DOHH2 (cell line): ENCODE results near the gene PELI3.

Experiments used
- H3F3A ChIP-seq: fragments of 200-600 bp; sonication (generic), shearing (Covaris generic); 2 replicates; pipeline ENCODE4 v1.6.0; 2016; ENCODE audit warnings: antibody characterized with exemption, mild to moderate bottlenecking; ENCODE audit not compliant: control insufficient read depth, insufficient read depth
- H3K27ac ChIP-seq: fragments of 200-600 bp; sonication (generic); 2 replicates; pipeline ENCODE4 v1.5.1; 2014; ENCODE audit warnings: low read depth, mild to moderate bottlenecking, low read length, moderate library complexity
- H3K27me3 ChIP-seq: fragments of 200-600 bp; sonication (generic); 2 replicates; pipeline ENCODE4 v1.6.1; 2014; ENCODE audit warnings: mild to moderate bottlenecking, low read length, mixed read lengths; ENCODE audit not compliant: control insufficient read depth
- H3K36me3 ChIP-seq: fragments of 200-600 bp; sonication (generic); 2 replicates; pipeline ENCODE4 v1.6.1; 2014; ENCODE audit warnings: mild to moderate bottlenecking, low read length, moderate library complexity, mixed read lengths; ENCODE audit not compliant: control insufficient read depth
- H3K4me1 ChIP-seq: fragments of 200-600 bp; sonication (generic); 2 replicates; pipeline ENCODE4 v1.6.1; 2014; ENCODE audit warnings: mild to moderate bottlenecking, low read length, mixed read lengths; ENCODE audit not compliant: control insufficient read depth
- H3K4me2 ChIP-seq: fragments of 200-600 bp; sonication (generic); 2 replicates; pipeline ENCODE4 v1.6.0; 2014; ENCODE audit warnings: mild to moderate bottlenecking, low read length, moderate library complexity
- H3K4me3 ChIP-seq: fragments of 200-600 bp; sonication (generic); 2 replicates; pipeline ENCODE4 v1.5.1; 2014; ENCODE audit warnings: mild to moderate bottlenecking, low read length, mixed read lengths
- H3K79me2 ChIP-seq: fragments of 200-600 bp; sonication (generic); 2 replicates; pipeline ENCODE4 v1.6.1; 2014; ENCODE audit warnings: mild to moderate bottlenecking, low read length, mixed read lengths; ENCODE audit not compliant: control insufficient read depth
- H3K9me2 ChIP-seq: fragments of 200-600 bp; sonication (generic); replicated peaks from 2 replicates; pipeline ENCODE4 v1.6.1; 2014; ENCODE audit warnings: mild to moderate bottlenecking, low read length, mixed read lengths; ENCODE audit not compliant: control insufficient read depth
- H3K9me3 ChIP-seq: fragments of 200-600 bp; sonication (generic); 2 replicates; pipeline ENCODE4 v1.6.1; 2014; ENCODE audit warnings: antibody characterized with exemption, low read length, mixed read lengths; ENCODE audit not compliant: control insufficient read depth, insufficient read depth
- H4K20me1 ChIP-seq: fragments of 200-600 bp; sonication (generic); 2 replicates; pipeline ENCODE4 v1.6.0; 2014; ENCODE audit warnings: low read depth, mild to moderate bottlenecking, antibody characterized with exemption, low read length, moderate library complexity; ENCODE audit not compliant: control insufficient read depth, insufficient read depth
- EZH2phosphoT487 ChIP-seq: fragments of 200-600 bp; sonication (generic); IDR thresholded peaks from 2 replicates; pipeline ENCODE4 v1.6.1; 2017; ENCODE audit warnings: borderline replicate concordance, mild to moderate bottlenecking, antibody characterized with exemption, low read length, moderate library complexity, mixed read lengths
- TF ChIP-seq, protein P1 (sequence below): fragments of 200-600 bp; sonication (generic); IDR thresholded peaks from one replicate; pipeline ENCODE4 v1.5.1; 2014; ENCODE audit warnings: antibody characterized with exemption, mild to moderate bottlenecking, low read depth, low read length; ENCODE audit not compliant: poor library complexity, severe bottlenecking

The PELI3 gene

DNA sequence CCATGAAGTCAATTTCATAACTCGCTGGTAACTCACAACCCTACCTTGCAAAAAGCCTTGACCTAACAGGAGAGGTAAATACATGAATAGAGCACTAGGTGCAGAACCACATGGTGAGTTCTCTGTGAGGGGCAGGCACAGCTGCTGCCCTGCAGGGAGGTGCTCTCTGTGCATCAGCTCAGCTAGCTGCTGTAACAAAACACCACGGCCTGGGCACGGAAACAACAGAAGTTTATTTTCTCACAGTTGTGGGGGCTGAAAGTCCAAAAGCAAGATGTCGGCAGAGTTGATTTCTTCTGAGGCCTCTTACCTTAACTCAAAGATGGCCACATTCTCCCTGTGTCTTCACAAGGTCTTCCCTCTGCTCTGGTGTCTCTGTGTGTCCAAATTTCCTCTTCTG, 15.0 kb upstream of the PELI3 start:
- H4K20me1 ChIP-seq = no peaks in the 10 kb centered on the region
- no peak for TF ChIP-seq EZH2phosphoT487
- TF ChIP-seq, protein P1, sequence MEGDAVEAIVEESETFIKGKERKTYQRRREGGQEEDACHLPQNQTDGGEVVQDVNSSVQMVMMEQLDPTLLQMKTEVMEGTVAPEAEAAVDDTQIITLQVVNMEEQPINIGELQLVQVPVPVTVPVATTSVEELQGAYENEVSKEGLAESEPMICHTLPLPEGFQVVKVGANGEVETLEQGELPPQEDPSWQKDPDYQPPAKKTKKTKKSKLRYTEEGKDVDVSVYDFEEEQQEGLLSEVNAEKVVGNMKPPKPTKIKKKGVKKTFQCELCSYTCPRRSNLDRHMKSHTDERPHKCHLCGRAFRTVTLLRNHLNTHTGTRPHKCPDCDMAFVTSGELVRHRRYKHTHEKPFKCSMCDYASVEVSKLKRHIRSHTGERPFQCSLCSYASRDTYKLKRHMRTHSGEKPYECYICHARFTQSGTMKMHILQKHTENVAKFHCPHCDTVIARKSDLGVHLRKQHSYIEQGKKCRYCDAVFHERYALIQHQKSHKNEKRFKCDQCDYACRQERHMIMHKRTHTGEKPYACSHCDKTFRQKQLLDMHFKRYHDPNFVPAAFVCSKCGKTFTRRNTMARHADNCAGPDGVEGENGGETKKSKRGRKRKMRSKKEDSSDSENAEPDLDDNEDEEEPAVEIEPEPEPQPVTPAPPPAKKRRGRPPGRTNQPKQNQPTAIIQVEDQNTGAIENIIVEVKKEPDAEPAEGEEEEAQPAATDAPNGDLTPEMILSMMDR = no peak
- H3K27ac ChIP-seq = no peak overlapping the region
- no peak overlapping the region for H3K4me2 ChIP-seq
- H3K9me2 ChIP-seq = no peaks in the 10 kb centered on the region
- no peaks in the 10 kb centered on the region for H3K9me3 ChIP-seq
- H3K4me3 ChIP-seq = no peak overlapping the region
- no peaks in the 10 kb centered on the region for H3F3A ChIP-seq
- H3K79me2 ChIP-seq = no peaks in the 10 kb centered on the region
- no peaks in the 10 kb centered on the region for H3K4me1 ChIP-seq
- H3K27me3 ChIP-seq = peaks cover 22% of the 10 kb centered on the region
- H3K36me3 ChIP-seq = no peaks in the 10 kb centered on the region

DNA sequence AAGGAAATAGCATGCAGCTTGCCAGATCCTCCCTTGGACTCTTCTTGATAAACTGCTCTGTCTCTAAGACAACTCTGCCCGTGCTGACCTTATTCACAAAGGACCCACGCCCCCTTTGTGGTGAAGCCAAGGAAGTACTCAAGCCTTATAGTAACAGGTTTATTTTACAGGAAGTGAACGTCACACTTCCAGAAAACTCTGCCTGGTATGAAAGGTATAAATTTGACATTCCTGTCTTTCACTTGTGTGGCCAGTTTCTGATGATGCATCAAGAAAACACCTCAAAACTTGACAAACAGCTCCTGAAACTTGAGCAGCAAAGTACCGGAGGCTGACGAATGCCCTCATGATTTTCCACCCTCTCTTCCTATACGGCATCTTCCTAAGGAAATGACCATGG, 12.5 kb upstream of the PELI3 start:
- TF ChIP-seq, protein P1 = no peak
- no peak for TF ChIP-seq EZH2phosphoT487
- Histone ChIP-seq H3K4me1 (peaks cover 17% of the 10 kb centered on the region), H3K9me2 (no peaks in the 10 kb centered on the region), H3K36me3 (no peaks in the 10 kb centered on the region), H3K9me3 (no peaks in the 10 kb centered on the region), H3K4me3 (no peak overlapping the region), H3K27me3 (peaks cover 28% of the 10 kb centered on the region), H4K20me1 (no peaks in the 10 kb centered on the region), H3F3A (no peaks in the 10 kb centered on the region), H3K4me2 (no peak overlapping the region), H3K27ac (no peak overlapping the region), H3K79me2 (no peaks in the 10 kb centered on the region)

DNA sequence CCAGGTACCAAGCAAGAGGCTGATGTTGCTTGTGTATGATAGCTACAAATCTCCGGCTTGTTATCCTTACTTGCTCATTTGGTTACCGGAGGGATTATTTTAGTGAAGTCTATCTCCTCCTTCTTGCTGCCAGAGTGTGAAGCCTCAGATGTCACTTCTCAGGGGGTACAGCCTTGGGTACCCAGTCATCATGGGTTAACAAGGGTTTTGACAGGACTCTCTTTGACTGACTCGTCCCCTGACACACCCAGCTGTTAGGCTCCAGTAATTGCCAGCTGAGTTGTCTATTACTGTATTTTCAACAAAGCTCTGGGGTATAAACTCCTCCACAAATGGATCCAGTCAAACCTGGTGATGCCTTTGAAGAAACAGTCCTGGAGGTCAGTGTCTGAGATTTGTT, 11.9 kb upstream of the PELI3 start:
- Histone ChIP-seq H3K4me3 (no peak overlapping the region), H3K9me2 (no peaks in the 10 kb centered on the region), H4K20me1 (no peaks in the 10 kb centered on the region), H3K9me3 (no peaks in the 10 kb centered on the region), H3K27ac (no peak overlapping the region), H3K79me2 (no peaks in the 10 kb centered on the region), H3K4me2 (no peak overlapping the region), H3K27me3 (peaks cover 28% of the 10 kb centered on the region), H3F3A (no peaks in the 10 kb centered on the region), H3K4me1 (peaks cover 22% of the 10 kb centered on the region), H3K36me3 (no peaks in the 10 kb centered on the region)
- TF ChIP-seq EZH2phosphoT487 = no peak
- TF ChIP-seq, protein P1 = no peak

DNA sequence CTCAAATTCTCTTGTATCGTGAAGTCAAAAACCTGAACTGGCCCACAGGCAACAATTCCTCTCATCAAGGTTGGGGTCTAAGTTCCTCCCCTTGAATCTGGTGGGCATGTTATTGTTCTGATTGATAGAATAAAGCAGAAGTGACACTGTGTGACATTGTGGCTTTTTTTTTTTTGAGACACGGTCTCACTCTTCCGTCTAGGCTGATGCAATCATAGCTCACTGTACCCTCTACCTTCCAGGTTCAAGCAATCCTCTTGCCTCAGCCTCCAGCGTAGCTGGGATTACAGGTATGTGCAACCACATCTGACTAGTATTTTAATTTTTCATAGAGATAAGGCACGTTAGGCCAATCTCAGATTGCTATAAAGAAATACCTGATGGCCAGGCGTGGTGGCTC, 8.9 kb upstream of the PELI3 start:
- peaks cover 6% of the 10 kb centered on the region for H3F3A ChIP-seq
- peaks cover 19% of the 10 kb centered on the region for H3K27me3 ChIP-seq
- H3K36me3 ChIP-seq = no peaks in the 10 kb centered on the region
- no peaks in the 10 kb centered on the region for H4K20me1 ChIP-seq
- H3K27ac ChIP-seq = no peak overlapping the region
- no peaks in the 10 kb centered on the region for H3K79me2 ChIP-seq
- no peak overlapping the region; the same call in 1 of the 2 replicates for H3K4me3 ChIP-seq
- no peaks in the 10 kb centered on the region for H3K9me2 ChIP-seq
- peak overlapping the region; percentile 37 for H3K4me2 ChIP-seq
- TF ChIP-seq, protein P1 = no peak
- TF ChIP-seq EZH2phosphoT487 = no peak
- peaks cover 3% of the 10 kb centered on the region; the same call in 1 of the 2 replicates for H3K9me3 ChIP-seq
- peaks cover 38% of the 10 kb centered on the region for H3K4me1 ChIP-seq
